Vagina (tissue), 2 donors: Measurements from ENCODE around the gene KCNQ2. TPM values are rescaled to one million over a fixed set of nuclear protein-coding genes. Genes with fewer than 3 reads are reported as not detected.

Experiments
- DNase-seq, 2 donors: peaks; one replicate each; pipeline ENCODE4 v3.0.0-alpha.2; 2017; ENCODE audit errors: extremely low spot score in 2 of 2
- H3K27ac ChIP-seq: fragments of 200-600 bp; sonication (generic); one replicate; pipeline ENCODE4 v1.5.1; 2019
- H3K27me3 ChIP-seq: fragments of 200-600 bp; sonication (generic); one replicate; pipeline ENCODE4 v1.5.1; 2019
- H3K36me3 ChIP-seq, 2 donors: fragments of 200-600 bp; sonication (generic); one replicate each; pipeline ENCODE4 v1.5.1; 2017 to 2019
- H3K4me1 ChIP-seq: fragments of 200-600 bp; sonication (generic); one replicate; pipeline ENCODE4 v1.5.1; 2019
- H3K4me3 ChIP-seq, 2 donors: fragments of 200-600 bp; sonication (generic); 1 replicate in 1 of 2; 2 replicates in 1 of 2; pipeline ENCODE4 v1.5.1; 2016 to 2019
- H3K9me3 ChIP-seq: fragments of 200-600 bp; sonication (generic); one replicate; pipeline ENCODE4 v1.5.1; 2019
- POLR2A ChIP-seq, 2 donors: fragments of 450-650 bp; IDR thresholded peaks; one replicate each; pipeline ENCODE4 v1.6.1; 2017; ENCODE audit warnings: antibody characterized with exemption in 2 of 2, mild to moderate bottlenecking in 2 of 2, moderate library complexity in 2 of 2
- POLR2AphosphoS5 ChIP-seq, 2 donors: sonication (generic); formaldehyde crosslinking; IDR thresholded peaks; one replicate each; pipeline ENCODE4 v1.9.0; 2017; ENCODE audit warnings: antibody characterized with exemption in 2 of 2, mild to moderate bottlenecking in 2 of 2, low read depth in 1 of 2; ENCODE audit not compliant: insufficient read depth in 1 of 2
- intact Hi-C: fragments of 100-400 bp; cut with DNase I; formaldehyde crosslinking; loops from one replicate; pipeline ENCODE4 v1.15.1; 2023
- total RNA-seq: library from RNA; depleted of rRNA; stranded (reverse); fragments of >200 nt; gene quantifications from one replicate; pipeline ENCODE4 v1.2.3, GENCODE V29; 2016
- TF ChIP-seq, protein P1 (sequence below), 3 experiments: fragments of 450-650 bp in 2 of 3; fragments of 200-600 bp in 1 of 3; sonication (generic) in 1 of 3; IDR thresholded peaks; one replicate each; pipeline ENCODE4 v1.5.1; 2017 to 2019; ENCODE audit warnings: antibody characterized with exemption in 3 of 3, mild to moderate bottlenecking in 2 of 3, moderate library complexity in 2 of 3

Gene KCNQ2
- total RNA-seq, 1 donor from 2014 or later = 1.2 TPM

GRCh38 chr20:63487781-63488241, 15.4 kb upstream of the KCNQ2 start:
- Histone ChIP-seq H3K27ac (no peak overlapping the region), H3K9me3 (no peaks in the 10 kb centered on the region), H3K36me3 (no peaks in the 10 kb centered on the region), H3K27me3 (peaks cover 9% of the 10 kb centered on the region), H3K4me1 (no peaks in the 10 kb centered on the region), H3K4me3 (no peak overlapping the region)
- intact Hi-C loops = no loop called here
- DNase-seq = no peak
- TF ChIP-seq, protein P1, sequence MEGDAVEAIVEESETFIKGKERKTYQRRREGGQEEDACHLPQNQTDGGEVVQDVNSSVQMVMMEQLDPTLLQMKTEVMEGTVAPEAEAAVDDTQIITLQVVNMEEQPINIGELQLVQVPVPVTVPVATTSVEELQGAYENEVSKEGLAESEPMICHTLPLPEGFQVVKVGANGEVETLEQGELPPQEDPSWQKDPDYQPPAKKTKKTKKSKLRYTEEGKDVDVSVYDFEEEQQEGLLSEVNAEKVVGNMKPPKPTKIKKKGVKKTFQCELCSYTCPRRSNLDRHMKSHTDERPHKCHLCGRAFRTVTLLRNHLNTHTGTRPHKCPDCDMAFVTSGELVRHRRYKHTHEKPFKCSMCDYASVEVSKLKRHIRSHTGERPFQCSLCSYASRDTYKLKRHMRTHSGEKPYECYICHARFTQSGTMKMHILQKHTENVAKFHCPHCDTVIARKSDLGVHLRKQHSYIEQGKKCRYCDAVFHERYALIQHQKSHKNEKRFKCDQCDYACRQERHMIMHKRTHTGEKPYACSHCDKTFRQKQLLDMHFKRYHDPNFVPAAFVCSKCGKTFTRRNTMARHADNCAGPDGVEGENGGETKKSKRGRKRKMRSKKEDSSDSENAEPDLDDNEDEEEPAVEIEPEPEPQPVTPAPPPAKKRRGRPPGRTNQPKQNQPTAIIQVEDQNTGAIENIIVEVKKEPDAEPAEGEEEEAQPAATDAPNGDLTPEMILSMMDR (IDR thresholded peaks at IDR 0.05) = no peak

DNA sequence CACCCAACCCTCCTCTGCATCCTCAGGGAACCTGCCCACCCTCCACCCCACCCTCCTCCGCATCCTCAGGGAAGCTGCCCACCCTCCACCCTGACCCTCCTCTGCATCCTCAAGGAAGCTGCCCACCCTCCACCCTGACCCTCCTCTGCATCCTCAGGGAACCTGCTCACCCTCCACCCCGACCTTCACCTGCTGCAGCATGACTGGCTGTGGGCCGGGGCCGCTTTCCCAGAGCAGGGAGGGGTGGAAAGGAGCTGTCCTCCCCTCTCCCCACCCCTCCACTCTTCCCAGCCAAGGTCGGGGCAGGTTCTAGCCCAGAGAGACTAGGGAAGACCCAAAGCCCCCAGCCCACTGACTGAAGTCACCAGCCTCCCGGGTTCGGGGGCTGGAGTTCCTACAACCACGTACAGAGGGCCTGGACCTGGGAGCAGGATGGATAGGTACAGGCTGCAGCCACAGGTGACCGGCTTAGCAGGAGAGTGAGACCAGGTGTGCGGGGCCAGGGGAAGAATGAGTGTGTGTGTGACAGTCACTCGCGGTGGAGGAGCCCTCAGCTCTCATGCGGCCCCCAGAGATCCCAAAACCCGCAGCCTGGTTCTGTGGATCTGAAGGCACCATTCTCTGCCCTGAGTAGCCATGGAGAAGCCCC, 14.8 kb upstream of the KCNQ2 start:
- Histone ChIP-seq H3K9me3 (no peaks in the 10 kb centered on the region), H3K36me3 (no peaks in the 10 kb centered on the region), H3K4me1 (no peaks in the 10 kb centered on the region), H3K27ac (no peak overlapping the region), H3K27me3 (peaks cover 9% of the 10 kb centered on the region), H3K4me3 (no peak overlapping the region)
- intact Hi-C loops = no loop called here
- DNase-seq = no peak
- TF ChIP-seq POLR2A (IDR thresholded peaks at IDR 0.05) (no peak), POLR2AphosphoS5 (IDR thresholded peaks at IDR 0.05; ENCODE audit: insufficient read depth in 1 of 2, low read depth in 1 of 2) (no peak)
- TF ChIP-seq, protein P1 (IDR thresholded peaks at IDR 0.05) = no peak

DNA sequence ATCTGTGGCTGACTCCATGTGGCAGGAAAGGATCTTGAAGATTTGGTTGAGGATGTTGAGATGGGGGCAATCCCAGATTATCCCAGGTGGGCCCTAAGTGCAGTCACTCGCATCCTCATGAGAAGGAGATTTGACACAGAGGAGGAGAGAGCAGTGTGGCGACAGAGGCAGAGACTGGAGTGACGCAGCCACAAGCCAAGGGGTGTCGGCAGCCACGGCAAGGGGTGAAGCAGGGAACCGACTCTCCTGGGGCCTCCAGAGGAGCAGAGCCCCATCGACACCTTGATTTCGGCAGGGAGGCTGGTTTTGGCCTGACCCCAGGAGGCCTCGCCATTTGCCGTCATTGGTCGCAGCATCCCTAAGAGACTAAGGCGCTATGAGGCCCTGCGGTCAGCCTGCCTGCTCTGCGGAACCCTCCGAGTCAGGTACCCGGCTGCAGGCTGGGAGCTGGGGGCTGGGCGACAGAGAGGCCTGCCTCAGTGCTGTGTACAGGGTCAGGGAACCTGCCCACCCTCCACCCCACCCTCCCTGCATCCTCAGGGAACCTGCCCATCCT, 13.9 kb upstream of the KCNQ2 start:
- intact Hi-C loops = no loop called here
- H3K4me3 ChIP-seq = no peak overlapping the region
- peaks cover 9% of the 10 kb centered on the region for H3K27me3 ChIP-seq
- TF ChIP-seq POLR2A (IDR thresholded peaks at IDR 0.05) (no peak), POLR2AphosphoS5 (IDR thresholded peaks at IDR 0.05; ENCODE audit: insufficient read depth in 1 of 2, low read depth in 1 of 2) (no peak)
- TF ChIP-seq, protein P1 (IDR thresholded peaks at IDR 0.05) = no peak
- H3K9me3 ChIP-seq = no peaks in the 10 kb centered on the region
- DNase-seq = no peak
- no peaks in the 10 kb centered on the region for H3K4me1 ChIP-seq
- H3K36me3 ChIP-seq = no peaks in the 10 kb centered on the region
- no peak overlapping the region for H3K27ac ChIP-seq

DNA sequence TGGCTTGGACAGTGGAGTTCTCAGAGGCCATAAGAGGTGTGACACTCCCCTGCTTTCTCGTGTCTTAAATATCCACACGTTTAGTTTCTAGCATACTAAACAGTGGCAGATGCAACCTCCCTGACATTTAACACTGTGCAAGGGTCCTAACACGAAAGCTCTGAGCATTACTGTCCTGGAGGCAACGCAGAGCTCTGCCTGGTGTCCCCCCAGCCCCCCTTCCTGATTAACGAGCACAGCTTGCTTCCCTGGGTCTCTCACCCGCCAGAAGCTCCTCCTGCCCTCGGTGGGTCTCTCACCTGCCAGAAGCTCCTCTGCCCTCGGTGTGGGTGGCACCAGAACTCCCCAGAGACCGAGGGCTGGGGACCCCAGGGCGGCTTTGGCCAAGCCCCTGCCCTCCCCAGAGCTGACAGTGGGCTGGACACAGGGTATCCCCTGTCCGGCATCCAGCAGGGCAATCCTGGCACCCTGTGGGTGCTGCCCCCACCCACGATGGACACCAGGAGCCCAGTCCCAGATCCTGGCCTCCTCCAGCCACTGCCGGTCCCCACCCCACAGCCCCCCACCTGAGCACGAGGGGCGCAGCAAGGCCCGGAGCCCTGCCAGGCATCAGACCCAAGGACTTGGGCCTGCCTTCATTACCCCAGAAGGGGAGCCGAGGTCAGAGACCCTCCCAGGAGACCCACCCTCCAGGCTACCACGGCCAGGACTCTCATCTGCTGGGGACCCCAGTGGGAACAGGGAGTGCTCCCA, 12.4 kb upstream of the KCNQ2 start:
- H3K27ac ChIP-seq = no peak overlapping the region
- no peak for DNase-seq
- H3K27me3 ChIP-seq = peaks cover 6% of the 10 kb centered on the region
- H3K4me3 ChIP-seq = no peak overlapping the region
- TF ChIP-seq POLR2A (IDR thresholded peaks at IDR 0.05) = no peak
- no peak for TF ChIP-seq POLR2AphosphoS5 (IDR thresholded peaks at IDR 0.05; ENCODE audit: insufficient read depth in 1 of 2, low read depth in 1 of 2)
- TF ChIP-seq, protein P1 (IDR thresholded peaks at IDR 0.05) = no peak
- H3K9me3 ChIP-seq = no peaks in the 10 kb centered on the region
- H3K36me3 ChIP-seq = no peaks in the 10 kb centered on the region
- intact Hi-C loops = no loop called here
- H3K4me1 ChIP-seq = no peaks in the 10 kb centered on the region

- Histone ChIP-seq H3K9me3 (no peaks in the 10 kb centered on the region), H3K4me3 (no peak overlapping the region)
These were observed 11.8 kb upstream of the KCNQ2 start for GRCh38 chr20:63484236-63484635.

More at GRCh38 chr20:63484236-63484635, 11.8 kb upstream of the KCNQ2 start:
- DNase-seq = no peak
- intact Hi-C loops = no loop called here
- Histone ChIP-seq H3K27ac (no peak overlapping the region), H3K36me3 (no peaks in the 10 kb centered on the region), H3K27me3 (peaks cover 6% of the 10 kb centered on the region), H3K4me1 (no peaks in the 10 kb centered on the region)
- TF ChIP-seq POLR2AphosphoS5 (IDR thresholded peaks at IDR 0.05; ENCODE audit: insufficient read depth in 1 of 2, low read depth in 1 of 2) (no peak), POLR2A (IDR thresholded peaks at IDR 0.05) (no peak)
- TF ChIP-seq, protein P1 (IDR thresholded peaks at IDR 0.05) = no peak
